NCI-H82 (cell line): ENCODE measurements around the gene VSTM4.

Source experiments
- DNase-seq: peaks from one replicate; lab custom pipeline; 2025; lab: John Stamatoyannopoulos, UW

The VSTM4 gene

DNA sequence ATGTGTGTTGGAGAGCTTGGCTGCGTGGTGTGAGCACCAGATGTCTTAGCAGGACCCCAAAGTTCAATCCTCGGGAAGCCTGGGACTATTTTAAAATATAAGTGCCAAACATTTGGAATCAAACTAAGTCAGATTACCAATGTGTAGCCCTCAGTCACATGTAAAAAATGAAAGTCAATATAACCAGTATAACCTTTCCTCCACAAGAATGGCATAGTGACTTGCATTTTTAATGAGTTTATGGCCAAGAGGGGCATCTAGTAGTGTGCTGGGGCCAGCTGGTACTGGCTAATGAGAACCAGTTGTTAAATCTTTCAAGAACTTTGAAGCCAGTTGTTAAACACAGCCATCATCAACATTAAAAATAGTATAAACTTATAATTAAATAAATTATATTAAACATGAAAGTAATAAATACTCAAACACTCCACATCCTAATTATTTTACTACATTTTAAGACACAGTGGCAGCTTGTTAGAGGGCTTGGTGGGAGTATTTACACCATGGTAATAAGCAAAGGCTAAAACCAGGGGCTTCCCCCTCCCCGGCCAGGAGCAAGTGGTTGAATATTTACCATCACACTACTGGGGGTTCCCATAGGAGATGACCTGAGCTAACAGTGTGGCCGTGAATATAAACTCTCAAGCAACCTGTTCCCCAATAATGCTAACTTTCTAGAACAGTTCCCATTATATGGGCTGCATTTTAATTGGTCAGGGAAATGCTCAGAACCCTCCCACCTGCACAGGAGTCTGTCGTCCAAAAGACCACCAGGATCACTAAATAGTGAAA is 26.4 kb upstream of the VSTM4 start:
- no peak for DNase-seq

DNA sequence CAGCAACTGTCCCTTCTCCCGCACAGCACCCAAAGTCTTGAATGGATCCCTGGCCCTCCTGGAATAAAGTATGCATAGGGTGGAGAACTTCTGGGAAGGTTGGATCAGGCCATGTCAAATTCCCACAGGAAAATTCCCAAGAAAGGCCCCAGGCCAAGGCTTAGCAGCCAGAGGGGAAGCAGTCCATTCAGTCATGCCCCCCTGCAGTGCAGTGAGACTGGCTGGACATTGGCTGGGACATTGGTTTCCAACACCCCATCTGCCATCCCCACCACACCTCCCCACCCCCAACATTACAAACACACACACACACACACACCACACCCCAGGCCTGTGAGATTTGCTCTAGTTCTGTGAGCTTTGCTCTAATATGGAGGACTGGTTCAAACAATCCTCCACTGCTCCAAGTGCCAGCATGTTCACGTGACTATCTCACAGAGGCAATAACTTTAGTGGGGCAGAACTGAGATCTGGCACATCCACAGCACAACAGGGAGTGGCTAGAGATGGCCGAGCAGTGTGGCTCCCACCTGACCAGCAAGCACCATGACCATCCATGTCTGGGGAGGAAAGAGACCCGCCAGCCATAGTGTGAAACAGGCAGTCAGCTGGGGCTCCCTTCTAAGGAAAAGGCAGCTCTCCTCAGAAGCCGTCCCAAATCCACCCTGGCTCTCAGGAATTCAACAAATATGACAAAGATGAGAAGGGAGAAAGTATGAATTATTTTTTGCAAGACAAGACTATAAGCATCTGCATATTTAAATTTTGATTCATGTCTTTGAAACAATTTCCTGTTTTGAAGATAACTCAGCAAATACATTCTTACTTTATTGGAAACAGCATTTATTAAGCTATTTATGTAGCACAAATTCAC is 25.2 kb upstream of the VSTM4 start:
- DNase-seq: no peak

- DNase-seq: no peak
Measured at GRCh38 chr10:49139846-49140195, 24.5 kb upstream of the VSTM4 start.

DNA sequence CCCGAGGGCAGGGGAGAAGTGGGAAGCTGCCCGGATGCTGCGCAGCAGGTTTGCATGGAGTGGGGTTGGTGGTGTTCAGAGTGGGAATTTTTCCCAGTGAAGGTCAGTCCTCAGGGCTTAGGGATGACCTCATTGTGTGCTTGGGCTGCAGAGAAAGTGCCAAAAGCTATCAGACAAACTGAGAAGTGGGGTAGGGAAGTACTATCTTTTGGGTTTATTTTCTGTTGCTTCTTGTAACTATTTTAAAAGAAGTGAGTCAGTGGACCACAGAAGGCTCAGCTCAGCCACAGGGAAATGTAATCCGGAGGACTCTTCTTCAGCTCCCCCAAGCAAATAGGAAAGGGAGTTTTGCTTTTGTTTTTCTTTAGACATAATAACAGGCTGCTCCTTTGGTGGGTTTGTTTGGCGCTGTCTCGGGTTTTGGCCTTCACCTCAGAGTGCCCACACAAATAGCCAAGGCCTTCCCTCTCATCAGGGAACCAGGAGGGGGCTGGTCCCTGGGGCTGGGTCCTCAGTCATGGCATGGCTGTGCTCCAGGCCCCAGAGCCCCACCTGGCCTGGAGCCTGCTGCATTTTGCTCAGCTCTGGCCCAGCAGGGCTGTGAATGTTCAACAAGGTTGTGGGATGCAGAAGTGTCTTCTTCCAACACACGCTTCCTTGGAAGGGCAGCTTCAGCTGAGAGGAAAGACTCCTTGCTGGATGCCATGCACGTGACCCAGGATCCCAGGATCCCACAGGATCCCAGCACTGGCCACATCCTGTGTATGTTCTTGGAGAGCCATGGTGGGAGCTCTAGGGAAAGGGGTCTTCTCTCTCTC is 23.9 kb upstream of the VSTM4 start:
- DNase-seq: no peak

DNA sequence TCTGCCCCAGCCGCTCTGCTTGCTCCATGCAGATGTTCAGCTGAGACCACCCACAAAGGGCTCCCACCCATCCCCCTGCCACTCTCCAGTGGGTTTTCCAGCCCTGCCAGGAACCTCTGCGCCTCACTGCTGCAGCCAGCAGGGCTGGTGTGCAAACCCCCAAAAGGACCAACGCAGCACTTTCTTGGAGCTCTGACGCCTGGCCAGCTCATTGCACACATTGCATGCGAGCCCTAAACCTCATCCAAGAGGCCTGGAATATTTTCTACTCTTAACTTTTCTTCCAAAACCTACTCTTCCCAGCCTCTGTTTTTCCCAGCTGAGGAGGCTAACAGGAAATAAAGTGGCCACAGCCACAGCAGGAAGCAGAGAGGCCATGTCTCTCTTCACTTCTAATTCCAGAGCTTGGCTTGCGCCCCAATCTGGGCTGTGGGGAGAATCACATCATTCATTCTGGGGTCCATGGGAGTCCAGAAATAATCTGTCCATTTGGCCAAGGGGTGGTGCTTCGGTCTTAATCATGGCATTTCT is 23.1 kb upstream of the VSTM4 start:
- no peak for DNase-seq

- DNase-seq: no peak
Measured at GRCh38 chr10:49136525-49136924, 21.2 kb upstream of the VSTM4 start.

DNA sequence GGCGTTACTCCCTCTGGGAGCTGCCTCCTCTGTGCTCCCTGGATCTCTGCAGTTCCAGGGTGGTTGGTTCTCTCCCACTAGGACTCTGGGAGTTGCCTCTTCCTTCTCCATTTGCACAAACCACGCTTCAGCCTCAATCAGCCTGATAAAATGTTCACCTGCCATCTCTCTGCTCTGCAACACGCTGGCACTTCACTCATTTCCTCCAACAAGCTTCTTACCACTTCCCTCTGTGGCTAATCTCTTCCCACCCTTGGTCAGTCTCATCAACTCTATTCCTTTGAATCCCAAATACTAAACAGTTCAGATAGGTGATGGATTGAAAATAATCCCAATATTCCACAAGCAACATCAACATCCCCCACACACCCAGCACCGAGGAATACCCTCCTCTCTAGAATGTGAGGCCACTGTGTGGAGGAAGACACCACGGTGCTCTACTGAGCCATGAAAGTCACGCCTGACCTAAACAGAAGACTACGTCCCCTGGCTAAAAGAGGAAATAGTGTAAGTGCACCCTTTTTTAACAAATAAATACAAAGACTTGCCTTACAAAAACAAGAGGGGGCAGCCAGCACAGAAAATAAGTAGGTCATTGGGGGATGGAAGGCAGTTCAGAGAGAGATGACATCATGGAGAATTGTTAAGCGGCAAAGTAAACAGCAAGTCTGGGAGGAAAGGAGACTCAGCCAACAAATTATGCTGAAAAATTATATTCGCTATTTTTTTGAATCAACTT is 20.4 kb upstream of the VSTM4 start:
- DNase-seq: no peak

- DNase-seq: no peak
Measured at GRCh38 chr10:49134327-49134726, 19.0 kb upstream of the VSTM4 start.

- DNase-seq: no peak
Measured at GRCh38 chr10:49133706-49134248, 18.5 kb upstream of the VSTM4 start, which contains the start of gene FAM170B. Gene FAM170B, minus strand, starts transcription at chr10:49134021. Its CDS starts 103 bp downstream, at chr10:49133918.

DNA sequence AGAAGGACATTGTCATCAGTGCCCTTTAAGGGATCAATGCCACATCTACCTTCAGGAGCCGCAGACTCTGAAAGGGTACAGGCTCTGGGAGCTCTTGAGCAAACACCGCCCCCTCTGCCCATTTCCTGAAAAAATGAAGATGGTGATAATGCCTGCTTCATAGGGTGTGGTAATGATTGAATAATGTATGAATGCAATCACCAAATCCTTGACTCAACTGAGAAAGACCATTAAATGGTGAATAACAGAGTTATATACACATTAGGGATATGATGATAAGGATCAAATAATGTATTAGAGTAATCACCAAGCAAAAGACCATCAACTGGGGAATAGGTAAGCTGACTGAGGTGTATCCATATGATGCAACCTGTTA is 17.0 kb upstream of the VSTM4 start:
- DNase-seq: no peak

GRCh38 chr10:49131507-49132361 is 16.4 kb upstream of the VSTM4 start:
- no peak for DNase-seq

GRCh38 chr10:49129376-49129775 is 14.1 kb upstream of the VSTM4 start:
- DNase-seq: no peak

- DNase-seq: no peak
Measured at GRCh38 chr10:49128854-49129253, 13.5 kb upstream of the VSTM4 start.

DNA sequence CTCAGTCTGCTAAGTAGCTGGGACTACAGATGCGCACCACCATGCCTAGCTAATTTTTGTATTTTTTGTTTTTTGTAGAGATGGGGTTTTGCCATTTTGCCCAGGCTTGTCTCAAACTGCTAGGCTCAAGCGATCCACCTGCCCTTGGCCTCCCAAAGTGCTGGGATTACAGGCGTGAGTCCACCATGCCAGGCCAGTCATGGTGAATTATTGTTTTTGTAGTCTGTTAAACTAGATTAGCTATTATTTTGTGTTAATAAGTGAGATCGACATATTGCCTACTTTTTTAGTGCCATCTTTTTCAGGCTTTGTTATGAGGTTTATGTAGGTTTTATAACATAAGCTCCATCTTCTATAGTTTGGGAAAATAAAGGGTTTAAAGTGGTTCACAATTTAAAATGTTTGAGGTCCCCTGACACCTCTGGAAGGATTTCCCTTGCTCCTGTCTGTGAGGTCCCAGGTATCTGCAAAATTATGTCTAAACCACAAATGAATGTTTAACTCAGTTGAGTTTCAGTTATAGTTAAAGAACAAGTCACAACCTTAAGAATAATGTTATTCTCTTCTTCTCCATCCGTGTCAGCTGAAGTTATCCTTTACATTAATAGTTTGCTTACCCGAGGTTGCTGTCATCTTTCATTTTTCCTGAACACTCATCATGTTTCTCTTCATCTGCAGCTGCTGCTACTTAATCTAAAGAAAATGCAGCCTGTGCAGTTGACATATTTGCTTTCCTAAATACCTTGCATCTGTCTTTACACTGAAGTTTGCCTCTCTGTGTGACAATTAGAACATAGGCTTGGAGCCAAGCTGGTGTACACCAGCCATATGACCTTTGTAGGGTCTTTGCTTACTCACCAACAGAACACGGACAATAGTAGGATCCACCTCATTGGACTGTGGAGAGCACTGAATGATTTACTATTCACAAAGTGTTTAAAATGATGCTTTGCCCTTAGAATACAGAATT is 8.9 kb upstream of the VSTM4 start:
- no peak for DNase-seq

- DNase-seq: no peak
Measured at GRCh38 chr10:49120911-49121310, 5.6 kb upstream of the VSTM4 start.

DNA sequence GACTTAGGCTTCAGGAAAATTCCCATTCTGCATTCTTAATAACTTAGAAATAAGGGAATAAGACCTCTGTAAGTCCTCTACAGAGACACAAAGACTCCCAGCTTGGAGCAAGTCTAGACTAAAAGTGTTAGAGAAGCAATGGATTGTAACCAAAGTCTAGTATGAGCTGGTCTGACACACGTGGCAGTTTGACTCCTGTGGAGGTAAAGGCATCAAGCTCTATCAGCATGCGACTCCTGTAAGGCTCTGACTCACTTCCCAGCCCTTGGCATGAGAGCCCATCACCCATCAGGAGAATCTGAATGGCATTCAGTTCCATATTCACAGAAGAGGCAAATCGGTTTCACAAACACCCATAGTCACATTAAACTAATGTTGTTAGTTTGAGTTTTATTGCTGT is 4.4 kb upstream of the VSTM4 start:
- no peak for DNase-seq

- no peak for DNase-seq
Measured at GRCh38 chr10:49118430-49119074, 3.2 kb upstream of the VSTM4 start.

DNA sequence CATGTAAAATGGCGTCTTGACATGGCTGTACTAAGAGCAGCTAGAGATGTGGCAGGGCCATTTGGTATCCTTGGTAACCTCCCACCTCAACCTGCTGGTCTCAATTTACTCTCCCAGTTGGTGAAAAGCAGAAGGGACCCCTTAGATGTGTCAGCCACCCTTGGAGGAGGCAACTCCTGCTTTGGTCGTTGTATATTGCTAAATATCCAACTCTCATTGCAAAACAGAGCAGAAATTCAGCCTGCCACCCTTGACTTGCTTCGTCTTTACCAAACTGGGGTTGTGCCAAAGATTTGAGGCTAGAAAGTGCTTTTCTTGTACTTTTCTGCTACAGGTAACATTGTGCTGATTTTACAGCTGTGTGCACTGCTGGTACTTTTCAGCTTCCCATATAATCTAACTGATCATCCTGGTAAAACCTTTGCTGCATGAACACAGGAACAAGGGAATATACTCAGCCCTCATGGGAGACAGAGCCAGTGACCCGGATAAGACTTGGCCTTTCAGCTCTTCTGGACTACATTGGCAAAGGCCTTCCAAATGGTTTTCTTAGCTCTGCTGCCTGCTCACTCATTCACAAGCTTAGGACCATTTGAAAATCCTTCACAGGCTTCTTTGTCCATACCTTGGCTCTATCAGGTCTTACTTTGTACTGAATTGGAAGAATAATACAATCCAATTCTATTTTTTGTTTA is 2.2 kb upstream of the VSTM4 start:
- no peak for DNase-seq
